ENCODE results near the gene UROD. TPM values are rescaled to one million over a fixed set of nuclear protein-coding genes. Genes with fewer than 3 reads are reported as not detected.

The UROD gene
- 38.9 to 50.8 TPM (median 48.7 TPM) in 5 replicates for total RNA-seq (2022; extraction: Qiagen RNA extraction; ENCODE audit: low read depth)

GRCh38 chr1:45011837-45012638, at the start of gene UROD:
TSS of gene UROD (plus strand) at chr1:45012254. CDS start at chr1:45012266, 12 bp downstream.

GRCh38 chr1:45010855-45011811, 921 bp upstream of the UROD start, which contains the start of gene HECTD3:
TSS of gene HECTD3 (minus strand) at chr1:45011324. CDS start at chr1:45011257, 67 bp downstream.

Other genes starting within 250 kb of the UROD start
- gene RPS8, start 236.7 kb upstream of the UROD start, total RNA-seq (2022; extraction: Qiagen RNA extraction; ENCODE audit: low read depth) = 1,540 to 1,813 TPM (median 1,677 TPM) in 5 replicates
- 0.16 to 0.37 TPM (median 0.29 TPM) in 5 replicates for gene BEST4, start 224.1 kb upstream of the UROD start, total RNA-seq (2022; extraction: Qiagen RNA extraction; ENCODE audit: low read depth)
- gene PLK3, start 211.9 kb upstream of the UROD start, total RNA-seq (2022; extraction: Qiagen RNA extraction; ENCODE audit: low read depth) = 12.3 to 19.5 TPM (median 17.5 TPM) in 5 replicates
- 0.32 to 0.64 TPM (median 0.48 TPM) in 4 of 5 replicates, not detected in the other for gene DYNLT4, start 204.9 kb upstream of the UROD start, total RNA-seq (2022; extraction: Qiagen RNA extraction; ENCODE audit: low read depth)
- gene BTBD19, start 203.7 kb upstream of the UROD start, total RNA-seq (2022; extraction: Qiagen RNA extraction; ENCODE audit: low read depth) = 2.2 to 3.3 TPM (median 2.7 TPM) in 5 replicates
- 0.14 to 0.30 TPM (median 0.20 TPM) in 5 replicates for gene PTCH2, start 169.0 kb upstream of the UROD start, total RNA-seq (2022; extraction: Qiagen RNA extraction; ENCODE audit: low read depth)
- 15.9 to 20.6 TPM (median 19.0 TPM) in 5 replicates for gene EIF2B3, start 25.7 kb upstream of the UROD start, total RNA-seq (2022; extraction: Qiagen RNA extraction; ENCODE audit: low read depth)
- 13.1 to 18.6 TPM (median 17.7 TPM) in 5 replicates for gene HECTD3, start 930 bp upstream of the UROD start, total RNA-seq (2022; extraction: Qiagen RNA extraction; ENCODE audit: low read depth)
- 0.48 to 0.81 TPM (median 0.62 TPM) in 5 replicates for gene ZSWIM5, start 194.4 kb downstream of the UROD start, total RNA-seq (2022; extraction: Qiagen RNA extraction; ENCODE audit: low read depth)